Left lung (tissue), 10 donors: Measurements from ENCODE around the gene BTBD8. TPM values are rescaled to one million over a fixed set of nuclear protein-coding genes. Genes with fewer than 3 reads are reported as not detected.

Source experiments
- ATAC-seq: fragments of 200-7000 bp; cut with Tn5 transposase; one replicate; pipeline ENCODE4 v1.9.1; 2020; ENCODE audit warnings: moderate library complexity
- DNase-seq, 4 donors: peaks; one replicate each; pipeline ENCODE4 v3.0.0-alpha.2; 2013 to 2020
- H3K27ac ChIP-seq, 2 donors: fragments of 200-600 bp; sonication (generic) in 1 of 2; one replicate each; pipeline versions ENCODE4 v1.5.0 to v1.8.0; 2020 to 2021
- H3K27me3 ChIP-seq, 2 donors: fragments of 200-600 bp; sonication (generic) in 1 of 2; one replicate each; pipeline versions ENCODE4 v1.5.0 to v1.8.0; 2020 to 2021
- H3K36me3 ChIP-seq, 2 donors: fragments of 200-600 bp; sonication (generic) in 1 of 2; one replicate each; pipeline versions ENCODE4 v1.5.0 to v1.8.0; 2020 to 2021
- H3K4me1 ChIP-seq, 2 donors: fragments of 200-600 bp; one replicate each; pipeline ENCODE4 v1.8.0; 2021
- H3K4me3 ChIP-seq, 2 donors: fragments of 200-600 bp; sonication (generic) in 1 of 2; one replicate each; pipeline versions ENCODE4 v1.5.0 to v1.8.0; 2020 to 2021; ENCODE audit warnings: mild to moderate bottlenecking in 1 of 2
- H3K9me3 ChIP-seq, 2 donors: fragments of 200-600 bp; sonication (generic) in 1 of 2; one replicate each; pipeline versions ENCODE4 v1.5.0 to v1.8.0; 2020 to 2021
- intact Hi-C, 2 donors: fragments of 100-400 bp; cut with DNase I; formaldehyde crosslinking; loops; one replicate each; pipeline versions ENCODE4 v1.11.2 to v1.14.2; 2022
- polyA plus RNA-seq, 6 donors: library from polyadenylated mRNA; unstranded; fragments of 120-200 nt; gene quantifications; one replicate each; pipeline ENCODE4 v1.2.1, GENCODE V29; 2013; ENCODE audit not compliant: insufficient read length in 6 of 6
- total RNA-seq, 2 donors: library from RNA; stranded (reverse); fragmentation: NEBNext Ultra II Directional; extraction: Animal tissue kit (Norgen Biotek cat#: 25700); gene quantifications; one replicate each; pipeline ENCODE4 v1.2.1, GENCODE V29; 2021
- TF ChIP-seq, protein P1 (sequence below), 2 donors: fragments of 200-600 bp; sonication (generic) in 1 of 2; IDR thresholded peaks; one replicate each; pipeline versions ENCODE4 v1.5.0 to v1.8.0; 2021; ENCODE audit warnings: antibody characterized with exemption in 2 of 2
- donor health status: DM: no; HTN: yes; CAD: no.
- donor health status: DM: no; HTN: no; CAD: no.

The BTBD8 gene
- total and polyA plus RNA-seq, 8 donors: 2.1 to 12.1 (median 8.5) TPM

DNA sequence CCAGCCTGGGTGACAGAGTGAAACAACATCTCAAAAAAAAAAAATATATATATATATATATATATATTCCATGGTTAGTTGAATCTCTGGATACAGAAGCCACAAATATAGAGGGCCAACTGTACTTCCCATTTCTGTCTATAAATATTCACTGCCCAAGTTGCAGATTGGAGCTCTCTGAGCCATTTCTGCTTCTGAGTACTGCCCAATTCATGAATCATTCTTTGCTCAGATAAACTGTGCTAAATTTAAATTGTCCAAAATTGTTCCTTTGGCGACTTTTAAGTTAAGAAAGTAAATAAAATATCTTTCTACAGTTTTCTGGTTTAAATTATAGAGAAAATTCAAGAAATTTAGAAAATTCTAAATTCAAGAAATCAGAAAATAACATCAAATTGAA is 114.4 kb downstream of the BTBD8 start:
- ATAC-seq (no peak), DNase-seq (no peak)
- intact Hi-C loops: no loop called here
- no peak overlapping the region for H3K27ac ChIP-seq
- no peaks in the 10 kb centered on the region for H3K9me3 ChIP-seq
- H3K36me3 ChIP-seq: no peaks in the 10 kb centered on the region
- no peak overlapping the region for H3K4me3 ChIP-seq
- TF ChIP-seq, protein P1, sequence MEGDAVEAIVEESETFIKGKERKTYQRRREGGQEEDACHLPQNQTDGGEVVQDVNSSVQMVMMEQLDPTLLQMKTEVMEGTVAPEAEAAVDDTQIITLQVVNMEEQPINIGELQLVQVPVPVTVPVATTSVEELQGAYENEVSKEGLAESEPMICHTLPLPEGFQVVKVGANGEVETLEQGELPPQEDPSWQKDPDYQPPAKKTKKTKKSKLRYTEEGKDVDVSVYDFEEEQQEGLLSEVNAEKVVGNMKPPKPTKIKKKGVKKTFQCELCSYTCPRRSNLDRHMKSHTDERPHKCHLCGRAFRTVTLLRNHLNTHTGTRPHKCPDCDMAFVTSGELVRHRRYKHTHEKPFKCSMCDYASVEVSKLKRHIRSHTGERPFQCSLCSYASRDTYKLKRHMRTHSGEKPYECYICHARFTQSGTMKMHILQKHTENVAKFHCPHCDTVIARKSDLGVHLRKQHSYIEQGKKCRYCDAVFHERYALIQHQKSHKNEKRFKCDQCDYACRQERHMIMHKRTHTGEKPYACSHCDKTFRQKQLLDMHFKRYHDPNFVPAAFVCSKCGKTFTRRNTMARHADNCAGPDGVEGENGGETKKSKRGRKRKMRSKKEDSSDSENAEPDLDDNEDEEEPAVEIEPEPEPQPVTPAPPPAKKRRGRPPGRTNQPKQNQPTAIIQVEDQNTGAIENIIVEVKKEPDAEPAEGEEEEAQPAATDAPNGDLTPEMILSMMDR (IDR thresholded peaks at IDR 0.05): no peak
- no peaks in the 10 kb centered on the region for H3K4me1 ChIP-seq
- H3K27me3 ChIP-seq: no peaks in the 10 kb centered on the region

DNA sequence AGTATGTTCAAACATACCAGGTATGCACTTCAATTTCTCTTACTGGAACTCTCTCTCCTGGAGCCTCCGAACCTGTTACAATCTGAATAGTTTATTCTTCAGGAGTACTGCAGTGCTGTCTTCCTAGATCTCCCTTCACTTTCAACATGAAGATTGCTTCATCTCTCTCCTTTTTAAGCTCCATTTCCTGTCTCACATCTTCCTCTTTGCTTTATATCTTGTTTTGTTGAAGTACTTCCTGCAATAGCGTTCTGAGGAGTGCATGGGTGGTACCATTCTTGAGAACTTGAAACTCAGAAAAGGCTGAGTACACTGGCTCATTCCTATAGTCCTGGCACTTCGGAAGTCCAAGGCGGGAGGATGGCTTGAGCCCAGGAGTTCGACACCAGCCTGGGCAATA is 121.8 kb downstream of the BTBD8 start:
- Histone ChIP-seq H3K4me1 (no peaks in the 10 kb centered on the region), H3K36me3 (no peaks in the 10 kb centered on the region), H3K9me3 (peaks cover 0 to 10% of the 10 kb centered on the region in 2 donors), H3K4me3 (no peak overlapping the region), H3K27me3 (no peaks in the 10 kb centered on the region), H3K27ac (no peak overlapping the region)
- TF ChIP-seq, protein P1 (IDR thresholded peaks at IDR 0.05): no peak
- no peak for DNase-seq
- peak; percentile 66 for ATAC-seq
- intact Hi-C loops: no loop called here

DNA sequence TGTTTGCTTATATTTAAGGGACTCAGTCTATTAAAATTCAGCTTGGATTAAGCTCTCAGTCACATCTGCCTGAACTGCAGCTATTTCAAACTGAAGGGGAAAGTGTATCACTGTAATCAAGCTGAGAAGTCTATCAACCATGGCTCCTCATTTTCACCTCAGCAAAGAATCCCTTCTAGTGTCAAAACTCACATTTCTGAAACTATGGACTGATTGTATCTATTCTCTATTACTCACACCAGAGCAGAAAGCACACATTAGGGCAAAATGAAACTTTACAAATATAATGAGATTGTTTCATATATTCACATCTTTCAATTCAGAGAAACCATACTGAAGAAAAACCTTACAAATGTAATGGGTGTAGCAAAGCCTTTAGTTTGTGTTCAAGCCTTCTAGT is 123.0 kb downstream of the BTBD8 start:
- no peaks in the 10 kb centered on the region for H3K27me3 ChIP-seq
- peaks cover 0 to 12% of the 10 kb centered on the region in 2 donors for H3K9me3 ChIP-seq
- no peak overlapping the region for H3K27ac ChIP-seq
- intact Hi-C loops: no loop called here
- TF ChIP-seq, protein P1 (IDR thresholded peaks at IDR 0.05): no peak
- no peak overlapping the region for H3K4me3 ChIP-seq
- no peaks in the 10 kb centered on the region for H3K4me1 ChIP-seq
- DNase-seq (no peak), ATAC-seq (no peak)
- H3K36me3 ChIP-seq: no peaks in the 10 kb centered on the region

DNA sequence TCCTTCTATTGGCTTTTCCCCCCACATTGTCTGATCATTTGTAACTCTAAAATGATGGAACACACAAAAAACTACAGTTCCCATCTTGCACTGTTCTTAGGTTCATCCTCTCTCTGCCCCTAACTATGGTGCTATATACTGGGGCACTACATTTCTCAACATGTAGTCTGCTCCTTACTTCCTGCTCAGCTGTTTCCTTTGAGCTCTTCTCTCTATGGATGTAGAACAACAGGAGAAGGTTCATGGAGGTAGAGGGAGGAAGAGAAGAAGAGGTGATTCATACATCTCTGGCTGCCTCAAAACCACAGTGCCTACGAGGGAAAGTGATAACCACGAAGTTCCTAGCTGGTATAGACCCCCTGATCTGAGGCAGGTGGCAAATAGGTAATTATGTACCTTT is 130.6 kb downstream of the BTBD8 start:
- ATAC-seq (no peak), DNase-seq (no peak)
- H3K4me3 ChIP-seq: no peak overlapping the region
- TF ChIP-seq, protein P1 (IDR thresholded peaks at IDR 0.05): no peak
- H3K9me3 ChIP-seq: peaks cover 0 to 12% of the 10 kb centered on the region in 2 donors
- intact Hi-C loops: no loop called here
- no peak overlapping the region for H3K27ac ChIP-seq
- no peaks in the 10 kb centered on the region for H3K36me3 ChIP-seq
- no peaks in the 10 kb centered on the region for H3K27me3 ChIP-seq
- H3K4me1 ChIP-seq: no peaks in the 10 kb centered on the region

DNA sequence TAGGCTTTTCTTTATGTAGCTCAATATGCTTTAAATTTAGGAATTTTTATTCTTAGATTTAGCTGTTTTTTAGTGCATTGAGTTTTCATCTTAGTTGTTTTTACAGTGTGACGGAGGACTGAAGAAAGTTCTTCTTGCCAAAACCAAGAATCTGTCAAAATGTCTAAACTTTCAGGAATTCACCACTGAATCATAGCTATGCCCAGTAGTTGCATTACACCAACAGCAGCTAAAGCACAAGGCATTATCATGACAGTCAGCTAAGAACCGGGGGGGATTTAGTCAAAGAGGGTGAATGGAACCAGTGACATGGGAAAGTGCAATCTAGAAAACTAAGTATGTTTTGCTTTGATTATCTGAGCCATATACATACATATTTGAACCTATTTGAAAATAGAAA is 131.0 kb downstream of the BTBD8 start:
- no peak overlapping the region for H3K4me3 ChIP-seq
- H3K27ac ChIP-seq: no peak overlapping the region
- no peak for DNase-seq
- H3K4me1 ChIP-seq: no peaks in the 10 kb centered on the region
- TF ChIP-seq, protein P1 (IDR thresholded peaks at IDR 0.05): no peak
- no peaks in the 10 kb centered on the region for H3K27me3 ChIP-seq
- H3K36me3 ChIP-seq: no peaks in the 10 kb centered on the region
- intact Hi-C loops: no loop called here
- no peak for ATAC-seq
- peaks cover 0 to 9% of the 10 kb centered on the region in 2 donors for H3K9me3 ChIP-seq
